WERI-Rb-1 (cell line): ENCODE measurements around the gene SEMA3C.

Experiments used
- DNase-seq: peaks from one replicate; pipeline ENCODE4 v3.0.0-alpha.2; 2020
- H3K27ac ChIP-seq: fragments of 250-450 bp; sonication (Bioruptor Pico); 2 replicates; pipeline ENCODE4 v1.5.1; 2020; ENCODE audit warnings: mild to moderate bottlenecking, moderate library complexity
- H3K27me3 ChIP-seq: fragments of 250-450 bp; sonication (Bioruptor Pico); 2 replicates; pipeline ENCODE4 v1.5.1; 2021; ENCODE audit warnings: mild to moderate bottlenecking, low read depth, moderate library complexity; ENCODE audit not compliant: insufficient read depth, severe bottlenecking
- H3K36me3 ChIP-seq: fragments of 250-450 bp; sonication (Bioruptor Pico); 2 replicates; pipeline ENCODE4 v1.5.1; 2020; ENCODE audit warnings: mild to moderate bottlenecking, moderate library complexity
- H3K4me3 ChIP-seq: 2 replicates; pipeline ENCODE4 v1.5.1; 2011; ENCODE audit warnings: low read depth, mild to moderate bottlenecking, control low read depth, low read length
- H3K9me3 ChIP-seq: fragments of 250-450 bp; sonication (Bioruptor Pico); 2 replicates; pipeline ENCODE4 v1.5.1; 2021; ENCODE audit warnings: mild to moderate bottlenecking, moderate library complexity; ENCODE audit not compliant: severe bottlenecking
- CTCF ChIP-seq: IDR thresholded peaks from 2 replicates; pipeline ENCODE4 v1.5.1; 2011; ENCODE audit warnings: low read depth, mild to moderate bottlenecking, control low read depth, inconsistent platforms, low read length

The SEMA3C gene

DNA sequence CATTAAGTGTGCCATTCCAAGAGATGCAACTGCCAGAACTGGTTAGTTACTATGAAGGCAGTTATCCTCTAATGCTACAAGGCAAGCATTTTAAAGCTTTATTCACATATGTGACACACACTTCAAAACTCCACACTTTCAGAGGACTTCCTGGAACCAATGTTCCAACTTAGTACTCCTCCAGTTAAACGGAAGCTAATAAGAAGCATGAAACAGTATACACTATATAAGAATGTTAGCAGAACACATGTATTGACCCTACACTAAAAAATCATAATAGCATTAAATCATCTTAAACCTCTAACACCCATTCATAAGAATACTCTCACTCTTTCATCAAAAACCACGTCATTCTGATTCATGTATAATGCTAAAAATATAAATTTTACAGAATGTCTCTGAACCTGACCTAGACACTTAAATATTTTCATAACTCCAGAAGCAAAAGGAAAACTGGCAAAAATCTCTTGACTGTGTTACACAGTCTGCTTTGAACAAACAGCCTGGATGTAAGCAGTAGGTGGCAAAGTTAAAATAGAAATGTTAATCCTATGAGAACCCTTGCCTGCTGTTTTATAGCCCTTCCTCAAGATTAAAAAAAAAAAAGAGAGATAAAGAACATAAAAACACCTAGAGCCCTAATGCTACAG lies 135.0 kb downstream of the SEMA3C start:
- no peaks in the 10 kb centered on the region for H3K27me3 ChIP-seq
- no peaks in the 10 kb centered on the region for H3K9me3 ChIP-seq
- DNase-seq = no peak
- no peak for TF ChIP-seq CTCF
- H3K27ac ChIP-seq = 0 out of 2 replicates have a peak overlapping the region, but pooled peaks have one; percentile 2
- no peak overlapping the region for H3K4me3 ChIP-seq
- no peaks in the 10 kb centered on the region for H3K36me3 ChIP-seq

DNA sequence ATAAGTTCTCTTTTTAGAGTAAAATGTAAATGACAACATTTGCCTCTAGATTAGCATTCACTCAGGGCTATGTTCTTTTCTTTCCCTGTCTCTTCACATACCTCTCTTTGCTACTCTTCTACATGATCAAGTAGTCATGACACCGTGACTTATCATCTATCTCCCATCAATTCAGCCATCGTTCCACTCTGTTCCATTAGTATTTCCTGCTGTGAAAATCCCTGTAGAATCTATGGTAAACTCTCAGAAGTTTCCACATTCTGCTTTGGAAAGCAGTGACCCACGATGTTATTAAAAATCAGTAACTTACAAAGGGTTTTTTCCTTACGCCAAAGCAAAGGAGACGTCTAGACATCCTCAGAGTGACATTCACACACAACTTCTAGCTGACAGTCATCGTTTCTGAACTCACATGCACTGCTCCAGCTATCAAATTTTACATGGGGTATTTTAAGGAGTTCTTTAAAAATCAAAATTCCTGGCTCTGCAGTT lies 135.6 kb downstream of the SEMA3C start:
- Histone ChIP-seq H3K9me3 (no peaks in the 10 kb centered on the region), H3K4me3 (no peak overlapping the region), H3K27me3 (no peaks in the 10 kb centered on the region), H3K36me3 (no peaks in the 10 kb centered on the region), H3K27ac (no peak overlapping the region)
- no peak for TF ChIP-seq CTCF
- DNase-seq = no peak

GRCh38 chr7:80781561-80781979 lies 137.3 kb downstream of the SEMA3C start:
- Histone ChIP-seq H3K27ac (no peak overlapping the region), H3K27me3 (no peaks in the 10 kb centered on the region), H3K4me3 (no peak overlapping the region), H3K9me3 (no peaks in the 10 kb centered on the region), H3K36me3 (no peaks in the 10 kb centered on the region)
- DNase-seq = no peak
- TF ChIP-seq CTCF = no peak

DNA sequence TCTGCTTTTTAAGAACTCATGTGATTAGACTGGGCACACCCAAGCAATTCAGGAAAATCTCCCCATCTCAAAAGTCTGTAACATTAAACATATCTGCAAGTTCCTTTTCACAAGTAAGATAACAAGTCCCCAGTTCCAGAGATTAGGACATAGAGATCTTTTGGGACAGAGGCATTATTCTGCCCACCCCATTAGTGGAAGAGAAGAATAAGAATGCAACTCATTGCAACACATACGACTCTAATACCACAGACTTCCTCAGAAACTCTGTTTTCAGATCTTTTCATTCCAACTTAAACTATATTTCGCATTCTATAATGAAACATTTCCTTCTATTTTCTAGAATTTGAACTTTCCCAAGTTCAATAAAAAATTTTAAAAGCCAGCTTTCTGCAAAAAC lies 137.7 kb downstream of the SEMA3C start:
- H3K9me3 ChIP-seq = no peaks in the 10 kb centered on the region
- H3K27ac ChIP-seq = no peak overlapping the region
- no peak for DNase-seq
- no peaks in the 10 kb centered on the region for H3K27me3 ChIP-seq
- H3K4me3 ChIP-seq = no peak overlapping the region
- H3K36me3 ChIP-seq = no peaks in the 10 kb centered on the region
- no peak for TF ChIP-seq CTCF

DNA sequence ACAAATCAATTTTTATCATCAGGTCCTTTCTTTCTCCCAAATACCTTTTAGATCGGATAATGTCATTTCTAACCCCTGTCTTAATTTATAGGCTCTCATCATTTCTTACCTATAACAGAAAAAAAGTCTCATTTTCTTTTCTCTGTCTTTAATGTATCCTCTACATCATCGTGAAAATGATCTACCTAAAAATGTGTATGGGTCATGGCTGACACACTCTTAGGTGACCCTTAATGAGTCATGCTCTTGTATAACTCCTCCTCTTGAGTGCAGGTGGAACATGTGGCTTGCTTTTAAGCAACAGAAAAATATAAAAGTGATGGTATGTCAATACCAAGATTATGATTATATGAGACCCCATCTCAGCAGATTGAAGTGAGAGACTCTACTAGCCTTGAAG lies 139.4 kb downstream of the SEMA3C start:
- Histone ChIP-seq H3K27ac (no peak overlapping the region), H3K36me3 (no peaks in the 10 kb centered on the region), H3K27me3 (no peaks in the 10 kb centered on the region), H3K4me3 (no peak overlapping the region), H3K9me3 (no peaks in the 10 kb centered on the region)
- TF ChIP-seq CTCF = no peak
- no peak for DNase-seq

GRCh38 chr7:80775897-80776296 lies 143.0 kb downstream of the SEMA3C start:
- no peak overlapping the region for H3K27ac ChIP-seq
- DNase-seq = no peak
- no peaks in the 10 kb centered on the region for H3K36me3 ChIP-seq
- H3K27me3 ChIP-seq = no peaks in the 10 kb centered on the region
- no peak for TF ChIP-seq CTCF
- no peaks in the 10 kb centered on the region for H3K9me3 ChIP-seq
- no peak overlapping the region for H3K4me3 ChIP-seq
